SK-N-SH treated with all-trans-retinoic acid at 6 μM for 48 hours (cell line): ENCODE data around the gene KPNB1.
"Not testable (repeated sequence)": the region's sequence is repeated elsewhere in the genome, so short reads cannot be mapped to it uniquely, and the experiment has no call there.

ENCODE experiments used
- ATAC-seq: fragments of 200-7000 bp; cut with Tn5 transposase; 3 replicates; pipeline ENCODE4 v1.9.1; 2020; ENCODE audit warnings: mild to moderate bottlenecking, moderate library complexity
- ARNTL ChIP-seq: fragments of 450-650 bp; formaldehyde crosslinking; IDR thresholded peaks from 2 replicates; pipeline ENCODE4 v1.5.0; 2020; ENCODE audit warnings: low read depth, mild to moderate bottlenecking, moderate library complexity, borderline replicate concordance
- BACH2 ChIP-seq: fragments of 250-450 bp; sonication (Bioruptor Pico); IDR thresholded peaks from 2 replicates; pipeline ENCODE4 v1.9.0; 2021; ENCODE audit warnings: mild to moderate bottlenecking, borderline replicate concordance
- CSDC2 ChIP-seq: fragments of 250-450 bp; sonication (Bioruptor Pico); IDR thresholded peaks from 2 replicates; pipeline ENCODE4 v1.5.0; 2020; ENCODE audit warnings: mild to moderate bottlenecking, moderate library complexity
- ESRRG ChIP-seq: fragments of 250-450 bp; sonication (Bioruptor Pico); IDR thresholded peaks from 2 replicates; pipeline ENCODE4 v1.6.1; 2021; ENCODE audit warnings: mild to moderate bottlenecking
- GLIS3 ChIP-seq: fragments of 250-450 bp; sonication (Bioruptor Pico); IDR thresholded peaks from 2 replicates; pipeline ENCODE4 v1.5.0; 2020; ENCODE audit warnings: mild to moderate bottlenecking, moderate library complexity
- ISL1 ChIP-seq: fragments of 250-450 bp; sonication (Bioruptor Pico); IDR thresholded peaks from 2 replicates; pipeline ENCODE4 v2.1.2; 2022; ENCODE audit warnings: mild to moderate bottlenecking, moderate library complexity
- OSR1 ChIP-seq: fragments of 250-450 bp; sonication (Bioruptor Pico); IDR thresholded peaks from 2 replicates; pipeline ENCODE4 v1.8.0; 2022; ENCODE audit warnings: moderate library complexity, mild to moderate bottlenecking, inconsistent platforms
- PPARA ChIP-seq: fragments of 250-450 bp; sonication (Bioruptor Pico); IDR thresholded peaks from 2 replicates; pipeline ENCODE4 v1.5.0; 2020; ENCODE audit warnings: mild to moderate bottlenecking, borderline replicate concordance
- RARB ChIP-seq: fragments of 250-450 bp; sonication (Bioruptor Pico); IDR thresholded peaks from 2 replicates; pipeline ENCODE4 v1.8.0; 2021; ENCODE audit warnings: mild to moderate bottlenecking, moderate library complexity
- SNAI2 ChIP-seq: fragments of 250-450 bp; sonication (Bioruptor Pico); IDR thresholded peaks from 2 replicates; pipeline ENCODE4 v1.5.0; 2020; ENCODE audit warnings: mild to moderate bottlenecking, moderate library complexity
- ZFP3 ChIP-seq: fragments of 250-450 bp; sonication (Bioruptor Pico); IDR thresholded peaks from 2 replicates; pipeline ENCODE4 v1.5.0; 2020; ENCODE audit warnings: mild to moderate bottlenecking, moderate library complexity
- ZNF565 ChIP-seq: fragments of 450-650 bp; formaldehyde crosslinking; conservative IDR thresholded peaks from 2 replicates; pipeline ENCODE4 v1.5.0; 2020; ENCODE audit warnings: low read depth, mild to moderate bottlenecking, moderate library complexity
- ZNF70 ChIP-seq: fragments of 450-650 bp; formaldehyde crosslinking; IDR thresholded peaks from 2 replicates; pipeline ENCODE4 v1.5.0; 2020; ENCODE audit warnings: mild to moderate bottlenecking, moderate library complexity
- TF ChIP-seq, protein P1 (sequence below): fragments of 250-450 bp; sonication (Bioruptor Pico); IDR thresholded peaks from 2 replicates; pipeline ENCODE4 v1.8.0; 2020; ENCODE audit warnings: mild to moderate bottlenecking, moderate library complexity, borderline replicate concordance
- TF ChIP-seq, protein P2 (sequence below): fragments of 250-450 bp; sonication (Bioruptor Pico); IDR thresholded peaks from 2 replicates; pipeline ENCODE4 v1.5.1; 2021; ENCODE audit warnings: mild to moderate bottlenecking, moderate library complexity
- TF ChIP-seq, protein P3 (sequence below): fragments of 250-450 bp; sonication (Bioruptor Pico); IDR thresholded peaks from 2 replicates; pipeline ENCODE4 v1.5.1; 2020; ENCODE audit warnings: low read depth, mild to moderate bottlenecking, moderate library complexity

The KPNB1 gene

DNA sequence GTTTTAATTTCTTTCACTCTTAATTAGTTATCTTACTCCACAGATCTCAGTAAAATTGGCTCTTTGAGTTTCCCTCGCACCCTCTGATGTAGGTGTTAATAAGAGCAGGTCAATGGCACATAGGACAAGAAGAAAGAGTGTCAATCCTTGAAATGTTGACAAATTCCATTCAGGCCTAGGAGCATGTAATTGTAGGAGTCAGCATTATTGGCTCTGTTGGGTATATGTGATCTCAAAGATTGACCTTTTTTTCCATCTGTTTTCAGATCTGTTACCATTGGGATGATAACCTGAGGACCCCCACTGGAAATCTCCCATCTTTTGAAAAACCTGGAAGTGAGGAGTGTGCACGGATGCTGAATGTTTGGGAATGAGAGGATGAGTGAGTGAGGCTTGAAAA lies 32.4 kb downstream of the KPNB1 start:
- no peak for TF ChIP-seq ZFP3 (CRISPR knock-in tag)
- no peak for TF ChIP-seq ARNTL
- TF ChIP-seq OSR1 (CRISPR knock-in tag), result no peak
- TF ChIP-seq SNAI2 (CRISPR knock-in tag), result no peak
- no peak for TF ChIP-seq ZNF70
- no peak for TF ChIP-seq GLIS3 (CRISPR knock-in tag)
- TF ChIP-seq PPARA (CRISPR knock-in tag), result no peak
- ATAC-seq, result no peak

DNA sequence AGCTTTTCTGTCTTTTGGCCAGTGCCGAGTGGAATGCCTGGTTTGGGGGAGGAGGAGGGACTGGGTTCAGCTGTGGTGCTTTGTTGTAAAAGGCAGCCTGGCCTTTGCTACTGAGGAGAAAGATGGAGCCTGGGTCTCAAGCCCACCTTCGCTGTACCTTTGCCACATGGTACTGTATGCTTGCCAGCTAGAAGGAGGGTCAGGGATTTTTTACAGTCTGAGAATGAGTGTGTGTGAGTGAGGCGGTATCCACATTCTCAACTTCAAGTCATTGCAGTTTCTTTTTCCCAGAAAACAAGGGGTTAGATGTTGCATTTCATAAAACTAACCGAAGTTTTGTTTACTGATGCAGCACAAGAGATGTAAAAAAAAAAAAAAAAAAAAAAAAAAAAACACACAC lies 33.0 kb downstream of the KPNB1 start:
- ATAC-seq, result not testable (repeated sequence)

DNA sequence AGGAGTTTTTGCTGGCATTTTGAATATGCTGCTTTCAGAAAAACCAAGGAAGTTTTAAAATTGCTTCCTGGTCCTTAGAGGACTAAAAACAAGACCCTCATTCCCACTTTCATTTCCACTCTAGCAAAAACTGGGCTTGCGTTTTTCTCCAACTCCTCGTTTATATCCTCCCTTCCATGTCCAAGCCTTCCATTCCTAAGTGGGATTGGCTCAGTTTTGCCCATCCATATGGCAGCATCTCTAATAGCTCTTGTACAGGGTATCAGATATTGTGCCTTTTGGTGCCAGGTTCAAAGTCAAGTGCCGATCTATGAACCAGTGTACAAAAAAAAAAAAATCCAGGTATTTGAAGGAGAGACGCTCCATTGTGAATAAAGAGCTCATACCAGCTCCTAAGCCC lies 34.3 kb downstream of the KPNB1 start:
- no peak for ATAC-seq
- TF ChIP-seq PPARA (CRISPR knock-in tag) (0 out of 2 replicates have a peak, but pooled peaks have one; percentile 3), ARNTL (no peak)

DNA sequence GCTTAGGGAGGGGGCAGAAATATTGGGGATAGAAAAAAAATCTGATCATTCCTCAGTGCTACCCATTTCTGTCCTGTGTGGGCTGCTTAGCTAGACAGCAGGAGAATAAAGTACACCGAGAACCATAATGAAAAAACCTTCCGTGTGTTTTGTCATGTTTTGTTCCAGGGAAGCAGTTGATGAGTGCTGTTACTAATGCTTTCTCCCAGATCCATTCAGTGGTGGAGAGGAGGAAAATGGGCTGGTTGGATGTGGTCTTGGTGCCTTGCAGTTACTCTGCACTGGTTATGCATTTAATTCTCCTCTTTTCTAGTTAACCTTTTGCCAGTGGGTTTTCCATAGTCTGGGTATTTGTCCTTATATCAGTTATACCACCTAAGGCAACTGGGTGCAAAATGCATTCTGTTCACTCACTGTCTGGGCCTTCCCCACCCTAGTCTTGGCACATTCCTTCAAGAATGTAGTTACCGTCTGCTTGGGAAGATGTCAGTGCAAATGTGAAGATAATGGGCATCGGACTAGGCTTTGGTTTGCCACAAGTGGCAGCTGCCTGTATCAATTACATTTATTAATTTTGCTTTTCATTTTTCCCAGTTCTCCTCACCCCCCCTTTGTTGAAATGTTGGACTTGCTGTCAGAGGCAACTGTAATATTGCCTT lies 34.9 kb downstream of the KPNB1 start:
- TF ChIP-seq, protein P1, sequence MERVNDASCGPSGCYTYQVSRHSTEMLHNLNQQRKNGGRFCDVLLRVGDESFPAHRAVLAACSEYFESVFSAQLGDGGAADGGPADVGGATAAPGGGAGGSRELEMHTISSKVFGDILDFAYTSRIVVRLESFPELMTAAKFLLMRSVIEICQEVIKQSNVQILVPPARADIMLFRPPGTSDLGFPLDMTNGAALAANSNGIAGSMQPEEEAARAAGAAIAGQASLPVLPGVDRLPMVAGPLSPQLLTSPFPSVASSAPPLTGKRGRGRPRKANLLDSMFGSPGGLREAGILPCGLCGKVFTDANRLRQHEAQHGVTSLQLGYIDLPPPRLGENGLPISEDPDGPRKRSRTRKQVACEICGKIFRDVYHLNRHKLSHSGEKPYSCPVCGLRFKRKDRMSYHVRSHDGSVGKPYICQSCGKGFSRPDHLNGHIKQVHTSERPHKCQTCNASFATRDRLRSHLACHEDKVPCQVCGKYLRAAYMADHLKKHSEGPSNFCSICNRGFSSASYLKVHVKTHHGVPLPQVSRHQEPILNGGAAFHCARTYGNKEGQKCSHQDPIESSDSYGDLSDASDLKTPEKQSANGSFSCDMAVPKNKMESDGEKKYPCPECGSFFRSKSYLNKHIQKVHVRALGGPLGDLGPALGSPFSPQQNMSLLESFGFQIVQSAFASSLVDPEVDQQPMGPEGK (CRISPR knock-in tag), result peak; percentile 33; the same call in 1 of the 2 replicates
- no peak for TF ChIP-seq RARB
- TF ChIP-seq, all 23 proteins: peak for 1
- ATAC-seq, result no peak

DNA sequence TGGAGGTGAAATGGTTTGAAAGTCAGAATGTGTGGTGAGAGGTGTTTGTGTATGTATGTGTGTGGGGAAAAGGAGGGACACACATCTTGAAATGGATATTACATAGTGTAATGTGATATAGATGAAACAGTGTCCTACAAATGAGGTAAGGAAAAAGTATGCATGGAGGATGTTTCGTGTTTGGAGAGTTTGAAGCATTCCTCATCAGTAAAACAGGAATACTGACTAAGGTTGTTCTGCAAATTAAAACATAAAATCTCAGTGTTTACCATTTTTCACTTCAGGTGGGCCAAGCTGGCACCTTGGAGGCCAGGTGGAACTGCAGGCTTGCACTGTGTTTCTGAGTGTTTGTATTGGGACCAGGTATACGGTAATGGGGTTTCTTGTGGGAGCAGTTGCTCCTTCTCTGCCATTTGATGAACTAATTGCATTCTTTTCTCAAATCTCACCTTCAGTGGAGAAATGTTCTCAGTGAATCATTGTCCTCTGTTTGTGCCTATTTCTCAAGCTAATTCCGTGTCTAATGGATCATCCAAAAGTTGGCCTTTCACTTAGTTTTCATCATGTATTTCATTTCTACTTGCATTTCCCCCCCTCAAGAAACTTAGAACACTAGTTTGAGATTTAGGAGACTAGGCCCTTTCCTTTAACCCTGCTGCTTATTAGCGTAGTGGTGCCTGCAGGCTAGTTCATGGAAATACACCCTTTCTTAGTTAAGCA lies 36.0 kb downstream of the KPNB1 start:
- peak; percentile 4; the same call in 1 of the 3 replicates for ATAC-seq
- TF ChIP-seq, protein P2, sequence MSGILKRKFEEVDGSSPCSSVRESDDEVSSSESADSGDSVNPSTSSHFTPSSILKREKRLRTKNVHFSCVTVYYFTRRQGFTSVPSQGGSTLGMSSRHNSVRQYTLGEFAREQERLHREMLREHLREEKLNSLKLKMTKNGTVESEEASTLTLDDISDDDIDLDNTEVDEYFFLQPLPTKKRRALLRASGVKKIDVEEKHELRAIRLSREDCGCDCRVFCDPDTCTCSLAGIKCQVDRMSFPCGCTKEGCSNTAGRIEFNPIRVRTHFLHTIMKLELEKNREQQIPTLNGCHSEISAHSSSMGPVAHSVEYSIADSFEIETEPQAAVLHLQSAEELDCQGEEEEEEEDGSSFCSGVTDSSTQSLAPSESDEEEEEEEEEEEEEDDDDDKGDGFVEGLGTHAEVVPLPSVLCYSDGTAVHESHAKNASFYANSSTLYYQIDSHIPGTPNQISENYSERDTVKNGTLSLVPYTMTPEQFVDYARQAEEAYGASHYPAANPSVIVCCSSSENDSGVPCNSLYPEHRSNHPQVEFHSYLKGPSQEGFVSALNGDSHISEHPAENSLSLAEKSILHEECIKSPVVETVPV (CRISPR knock-in tag), result no peak
- TF ChIP-seq SNAI2 (CRISPR knock-in tag), result no peak
- 0 out of 2 replicates have a peak, but pooled peaks have one; percentile 25 for TF ChIP-seq ZNF70
- TF ChIP-seq, all 23 proteins: peak for 1

DNA sequence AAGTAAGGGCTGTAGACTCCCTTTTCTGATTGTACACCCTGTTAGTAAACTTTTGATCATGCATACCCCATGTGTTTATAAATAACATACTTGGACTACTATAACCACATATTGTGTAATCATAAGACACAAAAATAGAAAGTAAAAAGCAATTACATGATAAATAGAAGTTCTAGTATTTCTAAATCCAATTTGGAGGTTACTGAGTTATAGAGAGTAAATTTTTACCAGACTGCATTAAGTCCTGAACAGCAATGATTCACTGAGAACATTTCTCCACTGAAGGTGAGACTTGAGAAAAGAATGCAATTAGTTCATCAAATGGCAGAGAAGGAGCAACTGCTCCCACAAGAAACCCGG lies 36.5 kb downstream of the KPNB1 start:
- ATAC-seq, result peak; percentile 7; the same call in 2 of the 3 replicates
- peak; percentile 43 for TF ChIP-seq ISL1 (CRISPR knock-in tag)
- no peak for TF ChIP-seq ZNF565 (CRISPR knock-in tag)
- no peak for TF ChIP-seq OSR1 (CRISPR knock-in tag)
- TF ChIP-seq PPARA (CRISPR knock-in tag), result no peak
- no peak for TF ChIP-seq ESRRG (CRISPR knock-in tag)
- TF ChIP-seq CSDC2 (CRISPR knock-in tag), result no peak
- TF ChIP-seq, protein P2 (CRISPR knock-in tag), result no peak
- TF ChIP-seq BACH2 (CRISPR knock-in tag), result no peak

DNA sequence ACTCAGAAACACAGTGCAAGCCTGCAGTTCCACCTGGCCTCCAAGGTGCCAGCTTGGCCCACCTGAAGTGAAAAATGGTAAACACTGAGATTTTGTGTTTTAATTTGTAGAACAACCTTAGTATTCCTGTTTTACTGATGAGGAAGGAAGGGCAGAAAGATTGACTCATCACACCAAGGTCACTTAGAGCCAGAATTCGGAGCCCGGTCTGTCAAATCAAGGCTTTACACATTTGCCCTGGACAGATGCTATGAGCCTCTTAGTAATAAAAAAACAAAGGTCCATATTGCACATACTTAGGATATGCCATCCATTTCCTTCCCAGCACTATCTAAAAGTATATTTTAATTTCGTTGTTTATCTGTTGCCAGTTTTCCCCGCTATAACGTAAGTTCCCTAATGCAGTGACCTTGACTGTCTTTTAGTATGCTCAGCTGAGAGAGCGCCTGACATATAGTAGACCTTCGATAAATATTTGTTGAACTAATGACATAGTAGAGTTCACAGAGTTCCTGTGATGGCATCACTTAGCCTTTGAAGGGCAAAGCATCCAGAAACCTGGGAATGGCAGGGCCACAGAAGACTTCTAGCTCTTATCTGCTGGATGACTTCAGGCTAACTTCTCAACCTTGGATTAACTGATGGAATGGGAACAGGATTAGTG lies 37.1 kb downstream of the KPNB1 start:
- TF ChIP-seq GLIS3 (CRISPR knock-in tag), result 0 out of 2 replicates have a peak, but pooled peaks have one; percentile 33
- TF ChIP-seq, protein P3, sequence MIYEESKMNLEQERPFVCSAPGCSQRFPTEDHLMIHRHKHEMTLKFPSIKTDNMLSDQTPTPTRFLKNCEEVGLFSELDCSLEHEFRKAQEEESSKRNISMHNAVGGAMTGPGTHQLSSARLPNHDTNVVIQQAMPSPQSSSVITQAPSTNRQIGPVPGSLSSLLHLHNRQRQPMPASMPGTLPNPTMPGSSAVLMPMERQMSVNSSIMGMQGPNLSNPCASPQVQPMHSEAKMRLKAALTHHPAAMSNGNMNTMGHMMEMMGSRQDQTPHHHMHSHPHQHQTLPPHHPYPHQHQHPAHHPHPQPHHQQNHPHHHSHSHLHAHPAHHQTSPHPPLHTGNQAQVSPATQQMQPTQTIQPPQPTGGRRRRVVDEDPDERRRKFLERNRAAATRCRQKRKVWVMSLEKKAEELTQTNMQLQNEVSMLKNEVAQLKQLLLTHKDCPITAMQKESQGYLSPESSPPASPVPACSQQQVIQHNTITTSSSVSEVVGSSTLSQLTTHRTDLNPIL, result no peak
- TF ChIP-seq, all 23 proteins: peak for 1
- peak; percentile 5; the same call in 2 of the 3 replicates for ATAC-seq
